Coronary artery (tissue), 2 donors: ENCODE results near the gene CLDN1.

Experiments
- DNase-seq: peaks from one replicate; pipeline ENCODE4 v3.0.0-alpha.2; 2017; ENCODE audit warnings: low spot score
- H3K27ac ChIP-seq, 2 donors: fragments of 200-600 bp; sonication (generic); one replicate each; pipeline ENCODE4 v1.5.1; 2016 to 2019
- H3K4me3 ChIP-seq: fragments of 200-600 bp; sonication (generic); 2 replicates; pipeline ENCODE4 v1.5.1; 2016; ENCODE audit warnings: mild to moderate bottlenecking, moderate library complexity
- TF ChIP-seq, protein P1 (sequence below): fragments of 200-600 bp; sonication (generic); IDR thresholded peaks from one replicate; pipeline ENCODE4 v1.5.1; 2019; ENCODE audit warnings: antibody characterized with exemption

CLDN1 gene, protein sequence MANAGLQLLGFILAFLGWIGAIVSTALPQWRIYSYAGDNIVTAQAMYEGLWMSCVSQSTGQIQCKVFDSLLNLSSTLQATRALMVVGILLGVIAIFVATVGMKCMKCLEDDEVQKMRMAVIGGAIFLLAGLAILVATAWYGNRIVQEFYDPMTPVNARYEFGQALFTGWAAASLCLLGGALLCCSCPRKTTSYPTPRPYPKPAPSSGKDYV

DNA sequence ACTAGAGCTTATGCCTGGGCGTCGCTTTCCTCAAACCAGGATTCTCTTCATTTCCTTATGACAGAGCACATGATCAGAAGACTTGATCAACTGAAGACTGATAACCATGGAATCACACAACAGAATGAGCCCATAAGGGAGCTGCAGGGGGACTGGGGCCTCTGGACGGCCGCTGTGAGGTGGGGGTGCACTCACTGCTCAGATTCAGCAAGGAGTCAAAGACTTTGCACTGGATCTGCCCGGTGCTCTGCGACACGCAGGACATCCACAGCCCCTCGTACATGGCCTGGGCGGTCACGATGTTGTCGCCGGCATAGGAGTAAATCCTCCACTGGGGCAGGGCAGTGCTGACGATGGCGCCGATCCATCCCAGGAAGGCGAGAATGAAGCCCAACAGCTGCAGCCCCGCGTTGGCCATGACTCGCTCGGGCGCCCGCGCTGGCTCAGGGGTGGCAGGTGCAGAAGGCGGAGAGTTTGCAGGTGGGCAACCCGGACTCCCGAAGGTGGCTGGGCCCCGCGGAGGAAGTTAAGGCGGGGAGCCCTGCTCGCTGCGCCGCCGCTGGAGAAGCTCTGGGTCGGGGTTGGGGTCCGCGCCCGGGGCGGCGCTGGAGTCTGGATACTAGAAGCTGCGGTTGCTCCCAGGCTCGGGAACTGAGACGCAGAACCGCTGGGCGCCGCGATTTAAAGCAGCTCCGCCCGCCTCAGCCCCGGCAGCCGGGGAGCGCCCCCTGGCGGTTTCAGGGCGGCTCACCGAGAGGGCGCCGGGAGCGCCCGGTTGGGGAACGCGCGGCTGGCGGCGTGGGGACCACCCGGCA lies at the start of gene CLDN1:
CLDN1 (minus strand) TSS at position 658 of the 815 bp plus-strand sequence; CDS start at position 418, 240 bp downstream.
- TF ChIP-seq, protein P1, sequence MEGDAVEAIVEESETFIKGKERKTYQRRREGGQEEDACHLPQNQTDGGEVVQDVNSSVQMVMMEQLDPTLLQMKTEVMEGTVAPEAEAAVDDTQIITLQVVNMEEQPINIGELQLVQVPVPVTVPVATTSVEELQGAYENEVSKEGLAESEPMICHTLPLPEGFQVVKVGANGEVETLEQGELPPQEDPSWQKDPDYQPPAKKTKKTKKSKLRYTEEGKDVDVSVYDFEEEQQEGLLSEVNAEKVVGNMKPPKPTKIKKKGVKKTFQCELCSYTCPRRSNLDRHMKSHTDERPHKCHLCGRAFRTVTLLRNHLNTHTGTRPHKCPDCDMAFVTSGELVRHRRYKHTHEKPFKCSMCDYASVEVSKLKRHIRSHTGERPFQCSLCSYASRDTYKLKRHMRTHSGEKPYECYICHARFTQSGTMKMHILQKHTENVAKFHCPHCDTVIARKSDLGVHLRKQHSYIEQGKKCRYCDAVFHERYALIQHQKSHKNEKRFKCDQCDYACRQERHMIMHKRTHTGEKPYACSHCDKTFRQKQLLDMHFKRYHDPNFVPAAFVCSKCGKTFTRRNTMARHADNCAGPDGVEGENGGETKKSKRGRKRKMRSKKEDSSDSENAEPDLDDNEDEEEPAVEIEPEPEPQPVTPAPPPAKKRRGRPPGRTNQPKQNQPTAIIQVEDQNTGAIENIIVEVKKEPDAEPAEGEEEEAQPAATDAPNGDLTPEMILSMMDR: peak; percentile 99
- Histone ChIP-seq H3K27ac (no peak within 1 kb of the TSS), H3K4me3 (peak within 1 kb of the TSS; percentile 75)
- DNase-seq: peak; percentile 85

DNA sequence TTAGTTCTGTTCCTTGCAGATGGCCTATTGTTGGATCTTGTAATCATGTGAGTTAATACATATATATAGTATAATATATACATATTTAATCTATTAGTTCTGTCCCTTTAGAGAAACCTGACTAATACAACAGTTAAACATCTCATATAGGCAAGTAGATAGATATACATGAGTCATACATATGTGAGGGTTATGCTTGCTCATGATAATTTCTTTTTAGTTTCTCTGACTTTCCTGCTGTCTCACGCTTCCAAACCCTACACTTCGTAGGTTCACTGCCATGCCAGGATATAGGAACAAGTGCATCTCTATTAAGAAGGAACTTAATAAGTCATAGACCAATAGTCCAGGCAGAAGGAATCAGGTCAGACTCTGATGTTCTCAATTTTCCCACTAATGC lies 48.9 kb upstream of the CLDN1 start:
- Histone ChIP-seq H3K27ac (no peak overlapping the region), H3K4me3 (no peak overlapping the region)
- no peak for DNase-seq
- TF ChIP-seq, protein P1: no peak

GRCh38 chr3:190370369-190370768 lies 48.1 kb upstream of the CLDN1 start:
- TF ChIP-seq, protein P1: no peak
- no peak overlapping the region for H3K4me3 ChIP-seq
- no peak overlapping the region for H3K27ac ChIP-seq
- no peak for DNase-seq

- Histone ChIP-seq H3K4me3 (no peak overlapping the region), H3K27ac (no peak overlapping the region)
- TF ChIP-seq, protein P1: no peak
- no peak for DNase-seq
Observed at GRCh38 chr3:190369668-190370295, 47.5 kb upstream of the CLDN1 start.

DNA sequence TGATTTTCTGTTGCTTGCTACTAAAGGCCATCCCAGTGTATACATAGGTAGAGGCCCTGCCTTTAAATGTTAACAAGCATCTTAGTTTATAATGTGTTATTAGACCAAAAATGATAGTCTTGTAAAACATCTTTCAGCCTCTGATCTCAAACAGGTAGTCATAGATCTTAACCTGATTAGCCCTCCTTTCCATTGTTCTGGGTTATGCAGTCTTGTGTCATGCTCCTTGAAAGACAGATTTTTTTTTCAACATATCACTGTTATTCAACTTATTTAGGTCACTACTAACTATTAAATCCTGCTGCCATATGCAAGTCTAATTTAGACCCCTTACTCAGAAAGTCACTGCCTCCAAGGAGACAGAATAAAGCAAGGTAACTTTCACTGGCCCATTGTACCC lies 46.6 kb upstream of the CLDN1 start:
- TF ChIP-seq, protein P1: no peak
- Histone ChIP-seq H3K4me3 (no peak overlapping the region), H3K27ac (no peak overlapping the region)
- no peak for DNase-seq

- TF ChIP-seq, protein P1: no peak
- Histone ChIP-seq H3K4me3 (no peak overlapping the region), H3K27ac (no peak overlapping the region)
- no peak for DNase-seq
Observed at GRCh38 chr3:190366133-190366532, 43.9 kb upstream of the CLDN1 start.
